ENCODE results near the gene THRB.

Gene THRB

GRCh38 chr3:24487325-24488262 is 7.1 kb downstream of the THRB start:
- DNase-seq, result no peak

- no peak for DNase-seq
These were observed 9.1 kb downstream of the THRB start for GRCh38 chr3:24485511-24485910.

GRCh38 chr3:24483873-24484272 is 10.8 kb downstream of the THRB start:
- no peak for DNase-seq

GRCh38 chr3:24482096-24482705 is 12.4 kb downstream of the THRB start:
- DNase-seq, result no peak

DNA sequence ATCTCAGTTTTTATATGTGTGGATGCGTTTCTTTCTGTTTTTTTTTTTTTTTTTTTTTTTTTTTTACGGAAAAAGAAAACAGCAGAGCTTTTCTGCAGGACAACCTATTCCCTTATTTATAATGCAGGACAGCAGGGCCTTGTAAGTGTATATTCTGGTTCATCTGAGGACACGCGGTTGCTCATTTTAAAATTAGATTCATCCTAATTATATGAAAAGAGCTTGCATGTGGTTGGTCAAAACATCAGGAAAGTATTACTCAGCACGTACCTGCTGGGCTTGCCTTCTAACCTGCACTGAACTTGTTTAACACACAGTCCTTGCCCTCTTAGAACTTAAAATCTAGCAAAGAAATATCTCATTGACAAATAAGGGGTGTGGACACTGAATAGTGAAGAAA is 13.5 kb downstream of the THRB start:
- no peak for DNase-seq

- no peak for DNase-seq
These were observed 14.2 kb downstream of the THRB start for GRCh38 chr3:24480497-24480896.

DNA sequence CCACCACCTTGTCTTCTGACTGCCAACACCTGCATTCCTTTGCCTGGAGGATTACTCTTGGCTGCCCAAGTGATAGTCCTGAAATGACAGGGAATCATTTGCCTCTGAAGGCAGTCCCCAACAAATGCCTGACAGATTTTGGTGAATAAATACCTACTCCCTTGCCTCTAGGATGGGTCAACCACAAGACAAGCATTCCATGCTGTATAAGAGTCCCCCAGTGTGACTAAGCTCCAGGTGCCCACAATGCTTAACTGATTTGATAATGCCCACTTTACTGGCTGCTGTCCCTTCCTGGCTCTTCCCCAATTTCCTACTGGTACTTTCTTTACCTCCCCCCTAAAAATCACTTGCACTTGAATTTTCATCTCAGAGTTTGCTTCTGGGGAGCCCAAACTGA is 14.8 kb downstream of the THRB start:
- DNase-seq, result no peak

DNA sequence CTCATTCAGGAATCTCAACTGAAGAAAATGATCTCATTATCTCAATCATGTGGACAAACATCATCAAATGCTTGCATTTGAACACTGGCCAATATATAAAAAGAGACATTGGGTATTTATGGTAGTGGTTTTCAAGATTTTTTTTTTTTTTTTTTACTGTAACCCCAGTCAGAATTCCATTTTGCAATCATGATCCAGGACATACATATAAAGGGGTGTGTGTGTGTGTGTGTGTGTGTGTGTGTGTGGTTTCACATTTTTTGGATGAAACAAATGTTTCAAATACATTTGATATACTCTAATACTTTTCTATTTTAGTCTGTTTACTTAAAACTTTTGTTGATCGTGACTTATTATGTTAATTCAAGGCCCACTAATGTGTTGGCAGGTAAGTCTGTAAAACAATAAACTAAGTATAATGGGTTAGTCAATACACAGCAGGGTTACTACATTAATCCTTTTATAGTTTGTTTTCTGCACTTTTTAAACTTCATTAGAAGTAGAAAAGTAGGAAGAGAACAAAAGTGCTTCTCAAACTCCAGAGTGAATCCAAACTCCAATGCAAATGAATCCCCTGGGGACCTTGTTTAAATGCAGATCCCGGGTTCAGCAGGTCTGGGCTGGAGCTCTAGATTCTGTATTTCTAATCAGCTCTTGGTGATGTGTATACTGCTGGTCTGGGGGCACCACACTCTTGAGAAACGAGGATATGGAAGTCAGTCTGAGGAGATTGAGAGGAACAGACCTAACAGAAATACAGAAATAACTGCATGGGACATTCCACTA is 17.6 kb downstream of the THRB start:
- no peak for DNase-seq

GRCh38 chr3:24475925-24476324 is 18.7 kb downstream of the THRB start:
- DNase-seq, result no peak

GRCh38 chr3:24474862-24475261 is 19.8 kb downstream of the THRB start:
- DNase-seq, result no peak

DNA sequence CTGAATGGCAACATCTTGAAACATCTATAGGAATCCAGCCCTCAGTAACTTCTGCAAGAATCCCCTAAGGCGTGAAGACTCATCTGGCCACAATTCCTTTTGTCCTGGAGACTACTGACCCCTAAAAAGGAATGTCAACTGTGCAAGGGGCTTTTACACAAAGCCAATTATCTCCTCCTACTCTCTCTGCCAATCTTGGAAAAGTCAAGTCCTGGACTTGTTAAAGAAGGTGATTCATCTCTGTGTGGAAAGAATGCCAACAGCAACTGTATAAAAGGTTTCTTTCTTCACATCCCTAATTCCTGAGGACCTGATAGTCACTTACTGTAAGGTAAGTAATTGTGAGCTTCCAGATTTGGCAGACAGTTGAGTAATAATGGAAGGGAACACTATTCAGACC is 22.3 kb downstream of the THRB start:
- no peak for DNase-seq

DNA sequence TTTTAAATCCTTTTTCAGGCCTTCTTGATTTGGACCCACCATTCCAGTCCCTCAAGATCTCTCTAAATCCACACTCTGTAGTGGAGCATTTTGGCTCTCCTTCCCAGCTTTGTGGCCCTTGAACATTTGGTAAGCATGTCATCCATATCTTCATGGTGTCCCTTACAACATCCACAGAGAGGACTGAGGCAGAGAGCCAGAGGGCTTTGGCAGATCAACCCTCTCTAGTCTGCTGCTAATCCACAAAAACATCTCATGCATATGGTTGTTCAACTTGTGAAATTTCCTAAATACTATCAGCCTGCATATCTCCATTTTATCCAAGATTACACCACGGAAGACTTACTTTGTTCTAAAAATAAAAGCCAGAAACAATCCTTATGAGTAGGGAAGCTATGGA is 23.2 kb downstream of the THRB start:
- DNase-seq, result no peak

- DNase-seq, result no peak
These were observed 24.4 kb downstream of the THRB start for GRCh38 chr3:24470277-24470676.

GRCh38 chr3:24464389-24464788 is 30.3 kb downstream of the THRB start:
- no peak for DNase-seq

GRCh38 chr3:24462737-24463136 is 31.9 kb downstream of the THRB start:
- no peak for DNase-seq

DNA sequence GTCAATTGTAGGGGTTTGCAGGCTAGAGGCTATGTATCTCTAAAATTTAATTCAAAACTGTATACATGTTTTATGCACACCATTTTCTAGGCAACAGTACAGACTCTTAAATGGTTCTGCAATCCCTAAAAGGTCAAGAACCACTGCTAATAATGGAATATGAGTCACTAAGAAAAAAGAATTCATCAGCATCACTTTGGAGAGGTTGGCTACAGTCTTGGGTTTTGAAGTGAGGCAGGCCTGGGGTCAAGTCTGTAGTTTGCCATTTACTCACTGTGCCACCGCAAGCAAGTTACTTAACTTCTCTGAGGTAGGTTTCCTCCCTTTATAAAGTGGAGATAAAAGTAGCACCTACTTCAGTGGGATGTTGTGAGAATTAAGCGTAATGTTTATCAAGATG is 33.7 kb downstream of the THRB start:
- no peak for DNase-seq

DNA sequence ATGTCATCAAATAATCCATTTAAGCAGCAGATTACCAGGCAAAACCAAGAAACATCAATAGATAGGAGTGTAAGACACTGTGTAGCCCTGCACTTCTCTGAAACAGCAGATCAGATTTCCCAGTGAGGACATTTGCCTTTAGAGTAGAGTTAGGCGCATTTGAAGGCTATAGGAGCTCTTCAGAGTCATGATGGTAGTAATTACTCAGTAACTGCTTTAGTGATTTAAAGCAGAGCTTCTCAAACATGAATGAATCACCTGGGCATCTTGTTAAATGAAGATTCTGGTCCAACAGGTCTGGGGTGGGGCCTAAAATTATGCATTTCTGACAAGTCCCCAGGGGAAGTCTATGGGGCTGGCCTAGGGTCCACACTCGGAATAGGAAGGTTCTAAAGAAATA is 36.9 kb downstream of the THRB start:
- DNase-seq, result no peak

DNA sequence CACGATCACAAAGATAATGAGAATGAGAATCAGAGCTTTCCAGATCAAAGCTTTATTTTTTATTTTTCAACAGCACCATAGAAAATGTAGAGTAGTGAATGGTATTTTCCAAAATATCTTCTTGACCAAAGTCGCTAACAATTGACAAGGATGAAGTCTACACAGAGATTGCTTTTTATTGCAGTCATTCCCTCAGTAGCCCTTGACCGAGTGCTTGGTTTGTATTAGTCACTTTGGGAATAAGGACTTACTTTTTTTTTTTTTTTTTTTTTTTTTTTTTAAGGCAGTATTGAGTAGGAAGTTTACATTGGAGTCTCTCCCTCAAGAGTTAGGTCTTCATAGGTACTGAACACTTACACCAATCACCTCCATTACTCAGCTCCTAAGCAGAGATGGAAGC is 39.8 kb downstream of the THRB start:
- DNase-seq, result no peak

DNA sequence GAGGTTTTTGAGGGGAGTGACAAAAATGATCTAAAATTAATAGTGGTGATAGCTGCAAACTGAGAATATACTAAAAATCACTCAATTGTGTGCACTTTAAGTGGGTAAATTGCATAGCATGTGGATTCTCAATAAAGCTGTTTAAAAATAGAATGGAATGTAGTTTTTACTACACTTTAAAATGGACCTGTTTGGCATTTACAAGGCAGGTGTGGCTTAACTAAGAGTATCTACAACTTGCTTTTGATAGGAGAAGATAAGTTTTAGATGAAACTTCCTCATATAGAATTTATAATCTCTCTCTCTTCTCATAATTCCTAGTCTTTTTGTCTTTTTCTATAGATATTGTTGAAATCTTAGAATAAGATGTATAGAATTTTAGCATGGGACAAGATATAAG is 40.3 kb downstream of the THRB start:
- no peak for DNase-seq

DNA sequence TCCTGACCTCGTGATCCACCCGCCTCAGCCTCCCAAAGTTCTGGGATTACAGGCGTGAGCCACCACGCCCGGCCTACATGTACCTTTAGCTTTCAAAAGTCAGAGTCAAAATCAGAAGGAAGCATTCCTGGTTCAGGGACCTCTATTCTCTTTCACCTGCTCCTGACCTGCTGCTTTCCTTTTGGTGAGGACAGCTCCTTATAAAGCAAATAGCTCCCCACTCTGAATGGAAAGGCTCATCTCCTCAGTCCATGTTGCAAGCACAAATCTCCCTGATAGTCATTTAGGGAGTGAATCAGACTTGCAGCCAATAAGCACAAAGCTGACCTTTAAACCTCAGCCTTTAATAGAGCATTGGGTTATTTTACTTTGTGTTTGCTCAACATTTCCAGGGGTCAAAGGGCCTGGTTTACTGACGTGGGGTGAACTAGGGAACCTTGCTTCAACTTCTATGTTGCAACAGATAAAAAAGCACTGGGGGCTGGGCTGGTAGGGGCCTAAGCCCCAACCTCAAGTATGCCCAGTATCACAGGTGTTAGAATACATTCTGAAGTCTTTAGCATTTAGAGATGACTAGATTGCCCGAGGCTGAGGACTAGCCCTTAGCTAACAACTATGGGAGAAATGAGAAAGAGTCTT is 43.1 kb downstream of the THRB start:
- DNase-seq, result no peak

GRCh38 chr3:24450160-24450907 is 44.3 kb downstream of the THRB start:
- DNase-seq, result no peak

DNA sequence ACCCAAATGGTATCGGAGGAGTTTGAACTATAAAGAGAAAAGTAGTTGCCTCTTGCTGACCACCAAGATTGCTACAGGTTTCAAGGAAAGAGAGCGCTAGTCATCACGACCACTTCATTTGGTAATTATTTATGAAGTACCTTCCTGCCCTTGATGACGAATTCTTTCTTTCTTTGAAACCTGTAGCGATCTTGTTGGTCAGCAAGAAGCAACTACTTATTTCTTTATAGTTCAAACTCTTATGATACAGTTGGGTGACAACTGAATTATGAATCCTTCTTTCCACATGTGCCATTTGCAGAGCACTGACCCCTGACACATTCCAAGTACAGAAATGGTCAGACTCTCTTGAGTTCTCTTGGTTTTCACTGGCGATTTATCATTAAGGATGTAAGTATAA is 46.8 kb downstream of the THRB start:
- DNase-seq, result no peak

Measured in effector CD8-positive, alpha-beta T cell (primary cell).